NAMALWA (cell line): ENCODE data around the gene SLC22A4.

ENCODE experiments used
- DNase-seq: peaks from one replicate; pipeline ENCODE4 v3.0.0-alpha.2; 2015; ENCODE audit warnings: low spot score

Gene SLC22A4

GRCh38 chr5:132262882-132263547 lies 31.2 kb upstream of the SLC22A4 start:
- no peak for DNase-seq

GRCh38 chr5:132263548-132264261 lies 30.5 kb upstream of the SLC22A4 start:
- DNase-seq: no peak

DNA sequence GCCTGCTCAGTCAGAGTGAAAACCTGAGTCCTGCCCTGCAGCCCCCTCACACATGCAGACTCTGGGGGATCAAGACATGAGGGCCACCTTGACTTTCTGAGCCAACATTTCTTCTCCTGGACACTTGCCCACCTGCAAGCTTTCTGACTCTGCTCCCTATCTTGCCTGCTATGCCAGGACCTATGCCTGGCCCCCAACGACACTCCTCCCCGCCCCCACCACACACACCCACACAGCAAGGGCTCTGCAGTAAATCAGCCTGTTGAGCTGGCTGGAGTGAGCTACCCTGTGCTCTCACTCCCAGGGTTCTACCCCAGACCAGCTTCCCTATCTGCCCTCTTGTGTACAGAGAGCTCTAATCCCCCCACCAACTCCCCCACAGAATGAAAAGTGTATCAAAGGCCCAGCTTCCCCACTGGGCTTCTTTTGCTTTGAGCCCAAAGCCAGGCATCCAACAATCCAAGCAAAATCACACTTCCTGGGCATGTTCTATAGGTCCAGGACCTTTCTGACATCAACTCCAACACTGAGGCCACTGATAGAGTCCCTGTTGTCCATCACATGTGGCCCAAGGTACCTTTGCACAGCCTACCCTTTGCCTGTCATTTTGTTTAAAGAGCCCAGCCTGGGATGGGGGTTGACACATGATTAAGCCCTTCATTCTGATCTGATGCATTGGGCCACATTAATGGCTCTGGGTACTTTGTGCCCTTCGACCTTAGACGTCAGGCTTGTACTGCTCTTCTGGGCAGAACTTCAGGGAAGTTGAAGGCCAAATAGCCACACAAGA lies 29.5 kb upstream of the SLC22A4 start:
- DNase-seq: no peak

DNA sequence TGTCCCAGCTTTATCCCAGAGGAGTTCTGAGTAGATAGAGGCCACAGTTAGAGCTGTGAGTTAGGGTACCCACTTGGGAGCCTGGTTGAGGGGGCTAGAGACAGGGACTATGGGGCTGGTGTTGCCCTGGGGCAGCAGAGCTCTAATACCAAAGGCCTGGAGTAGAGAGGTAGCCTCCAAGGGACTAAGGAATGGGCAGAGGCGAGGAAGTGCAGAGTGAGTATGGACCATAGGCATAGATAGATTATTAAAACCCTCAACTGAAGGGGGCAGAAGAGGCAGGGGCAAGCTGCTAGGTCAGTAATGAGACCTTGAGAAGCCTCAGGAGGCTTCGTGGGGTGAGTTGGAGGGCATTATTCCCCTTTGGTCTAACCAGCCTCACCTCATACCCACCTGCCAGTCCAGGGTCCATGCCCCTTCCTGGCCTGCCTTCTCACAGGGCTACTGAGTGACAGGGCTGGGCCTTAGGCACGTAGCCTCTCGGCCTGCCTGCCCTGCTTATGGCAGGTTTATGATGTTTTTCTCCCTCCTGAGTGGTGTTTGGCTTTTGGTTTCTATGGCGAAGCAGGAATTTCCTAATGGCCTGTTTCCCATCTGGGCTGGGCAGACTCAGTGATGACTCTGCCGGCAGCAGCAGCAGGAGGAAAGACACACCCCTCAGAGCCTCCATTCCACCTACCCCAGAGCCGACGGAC lies 28.7 kb upstream of the SLC22A4 start:
- DNase-seq: no peak

- no peak for DNase-seq
Observed at GRCh38 chr5:132266031-132266835, 28.0 kb upstream of the SLC22A4 start.

DNA sequence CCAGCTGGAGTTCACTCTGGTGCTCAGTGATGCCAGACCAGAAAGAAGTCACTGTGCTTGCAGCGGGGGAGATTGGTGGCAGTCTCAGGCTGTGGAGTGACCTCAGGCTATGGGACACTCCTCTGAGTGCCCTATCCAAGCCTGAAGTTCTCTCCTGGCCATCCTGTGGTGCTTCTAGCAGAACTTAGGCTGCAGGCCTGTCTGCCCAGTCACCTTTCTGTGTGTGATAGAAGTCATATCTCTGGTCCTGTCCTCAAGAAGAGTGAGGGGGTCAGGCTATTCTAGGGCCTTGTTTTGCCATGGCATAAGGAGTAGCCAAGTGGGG lies 27.4 kb upstream of the SLC22A4 start:
- DNase-seq: no peak

DNA sequence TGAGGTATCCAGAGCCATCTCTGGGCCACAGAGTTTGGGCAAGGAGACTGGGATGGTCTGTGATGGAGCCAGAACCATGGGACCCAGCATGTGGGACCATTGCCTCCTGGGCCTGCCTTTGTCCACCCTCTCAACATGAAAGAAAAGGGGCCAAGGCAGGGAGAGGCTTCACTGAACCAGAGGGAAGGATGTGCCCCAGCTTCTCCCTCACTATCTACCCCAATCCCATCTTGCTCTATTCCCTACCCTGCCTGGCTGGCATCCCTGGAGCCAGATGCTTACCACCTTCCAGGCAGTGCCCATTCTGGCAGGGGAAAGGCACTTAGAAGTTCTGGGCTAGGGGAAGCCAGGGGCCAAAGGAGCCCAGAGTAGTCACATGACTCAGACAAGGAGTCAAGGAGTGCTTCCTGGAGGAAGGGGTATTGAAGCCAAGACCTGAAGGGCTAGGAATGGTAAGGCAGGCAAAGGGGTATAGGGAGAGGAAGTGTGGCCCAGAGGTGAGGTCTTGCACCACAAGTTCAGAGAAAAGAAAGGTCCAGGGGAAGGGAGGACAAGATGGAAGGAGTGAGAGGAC lies 26.9 kb upstream of the SLC22A4 start:
- DNase-seq: no peak

GRCh38 chr5:132267931-132268768 lies 26.0 kb upstream of the SLC22A4 start:
- no peak for DNase-seq

DNA sequence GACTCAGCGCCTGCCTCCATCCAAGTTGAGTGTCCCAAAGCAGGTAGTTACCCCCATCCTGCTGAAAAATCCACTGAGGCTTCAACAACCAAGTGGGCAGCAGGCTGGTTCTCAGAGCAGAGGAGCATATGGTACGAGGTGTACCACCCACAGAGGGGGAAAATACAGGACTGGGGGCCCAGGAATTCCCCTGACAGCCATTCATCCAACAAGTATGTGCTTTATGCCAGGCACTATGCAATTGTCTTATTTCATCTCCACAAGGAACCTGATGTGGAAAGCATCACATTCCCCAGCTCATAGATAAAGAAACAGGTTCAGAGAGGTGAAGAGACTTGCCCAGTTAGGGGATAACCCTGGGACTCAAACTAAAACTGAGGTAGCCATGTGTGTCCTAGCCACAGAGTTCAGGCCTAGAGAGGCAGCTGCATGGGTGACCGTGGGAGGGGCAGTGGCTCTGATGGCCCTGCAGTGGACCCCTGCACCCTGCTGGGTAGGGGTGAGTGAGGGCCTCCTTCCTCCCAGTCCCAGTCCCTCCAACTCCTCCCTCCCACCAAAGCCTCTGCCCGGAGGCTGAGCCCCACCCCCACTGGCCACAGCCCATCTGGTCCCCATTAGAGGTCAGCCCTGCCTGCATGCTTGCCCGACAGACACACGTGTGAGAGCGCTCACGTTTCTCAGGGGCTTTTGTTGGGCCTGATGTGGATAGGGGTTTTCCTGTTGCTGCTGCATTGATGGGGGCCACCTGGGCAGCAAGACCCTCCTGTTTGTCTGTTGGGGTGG lies 25.2 kb upstream of the SLC22A4 start:
- no peak for DNase-seq

GRCh38 chr5:132269635-132270334 lies 24.4 kb upstream of the SLC22A4 start:
- DNase-seq: no peak

DNA sequence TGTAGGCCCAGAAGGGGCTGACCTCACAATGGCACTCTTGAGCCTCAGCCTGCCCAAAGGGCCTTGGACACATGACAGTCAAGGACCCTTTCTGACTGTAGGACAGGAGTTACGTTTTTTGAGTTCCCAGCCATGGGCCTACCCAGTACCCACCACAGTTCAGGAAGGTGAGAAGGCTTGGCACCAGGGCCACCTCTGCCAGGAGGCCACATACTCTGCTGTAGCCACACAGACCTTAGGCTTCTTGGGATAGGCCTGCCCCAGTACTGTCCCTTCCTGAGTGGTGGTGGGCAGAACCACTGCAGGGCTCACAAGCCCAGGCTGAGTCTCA lies 23.9 kb upstream of the SLC22A4 start:
- no peak for DNase-seq

DNA sequence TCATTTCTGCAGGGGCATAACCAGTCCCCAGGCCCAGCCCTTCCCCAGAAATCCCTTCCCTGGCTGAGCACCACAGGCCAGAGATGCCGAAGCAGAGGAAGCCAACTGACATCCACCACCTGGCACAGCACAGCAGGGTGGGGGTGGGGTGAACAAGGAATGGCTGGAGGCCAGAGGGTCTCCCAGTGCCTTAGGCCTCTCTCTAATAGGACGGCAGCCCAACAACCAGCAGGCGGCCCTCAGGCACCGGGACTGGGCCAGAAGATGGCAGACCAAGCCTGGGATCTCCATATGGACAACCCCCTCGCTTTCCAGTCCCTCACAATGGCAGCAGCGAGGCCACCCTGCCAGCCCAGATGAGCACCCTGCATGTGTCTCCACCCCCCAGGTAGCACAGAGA lies 23.5 kb upstream of the SLC22A4 start:
- DNase-seq: no peak

GRCh38 chr5:132271251-132272246 lies 22.6 kb upstream of the SLC22A4 start:
- no peak for DNase-seq

- peak; percentile 84 for DNase-seq
Observed at GRCh38 chr5:132272311-132273210, 21.6 kb upstream of the SLC22A4 start.

- no peak for DNase-seq
Observed at GRCh38 chr5:132273631-132274030, 20.6 kb upstream of the SLC22A4 start.

- DNase-seq: no peak
Observed at GRCh38 chr5:132274050-132274792, 20.0 kb upstream of the SLC22A4 start.
